ENCODE data around the gene CUL7.
"Not testable (repeated sequence)": the region's sequence is repeated elsewhere in the genome, so short reads cannot be mapped to it uniquely, and the experiment has no call there.

Gene CUL7

DNA sequence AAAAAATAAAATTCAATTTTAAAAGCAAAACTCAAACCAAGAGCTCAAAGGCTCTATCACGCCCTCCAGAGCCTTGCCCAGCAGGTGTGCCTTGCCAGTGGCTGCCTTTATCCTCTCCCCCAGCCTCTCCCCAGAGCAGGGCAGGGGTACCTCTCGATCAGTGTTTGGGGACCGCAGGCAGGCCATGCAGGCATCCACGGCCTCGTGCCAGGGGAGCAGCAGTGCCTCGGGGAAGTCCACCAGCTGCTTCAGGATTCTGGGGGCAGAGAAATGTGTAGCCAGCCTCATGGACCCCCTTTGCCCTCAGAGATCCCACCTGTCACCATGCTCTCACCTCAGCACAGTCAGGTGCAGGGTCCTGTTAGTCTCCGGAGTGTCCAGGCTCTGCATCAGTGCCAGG lies 5.7 kb downstream of the CUL7 start:
- peaks cover 2 to 10% of the 10 kb centered on the region in 2 experiments for H3K4me1 ChIP-seq (ENCODE audit: control insufficient read depth in 1 of 2, insufficient read depth in 1 of 2, low read depth in 1 of 2, low read length in 1 of 2)
- no peak overlapping the region for H3K27ac ChIP-seq
- TF ChIP-seq, protein P1, sequence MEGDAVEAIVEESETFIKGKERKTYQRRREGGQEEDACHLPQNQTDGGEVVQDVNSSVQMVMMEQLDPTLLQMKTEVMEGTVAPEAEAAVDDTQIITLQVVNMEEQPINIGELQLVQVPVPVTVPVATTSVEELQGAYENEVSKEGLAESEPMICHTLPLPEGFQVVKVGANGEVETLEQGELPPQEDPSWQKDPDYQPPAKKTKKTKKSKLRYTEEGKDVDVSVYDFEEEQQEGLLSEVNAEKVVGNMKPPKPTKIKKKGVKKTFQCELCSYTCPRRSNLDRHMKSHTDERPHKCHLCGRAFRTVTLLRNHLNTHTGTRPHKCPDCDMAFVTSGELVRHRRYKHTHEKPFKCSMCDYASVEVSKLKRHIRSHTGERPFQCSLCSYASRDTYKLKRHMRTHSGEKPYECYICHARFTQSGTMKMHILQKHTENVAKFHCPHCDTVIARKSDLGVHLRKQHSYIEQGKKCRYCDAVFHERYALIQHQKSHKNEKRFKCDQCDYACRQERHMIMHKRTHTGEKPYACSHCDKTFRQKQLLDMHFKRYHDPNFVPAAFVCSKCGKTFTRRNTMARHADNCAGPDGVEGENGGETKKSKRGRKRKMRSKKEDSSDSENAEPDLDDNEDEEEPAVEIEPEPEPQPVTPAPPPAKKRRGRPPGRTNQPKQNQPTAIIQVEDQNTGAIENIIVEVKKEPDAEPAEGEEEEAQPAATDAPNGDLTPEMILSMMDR (IDR thresholded peaks at IDR 0.05), result no peak
- no peak overlapping the region for H3K4me3 ChIP-seq (ENCODE audit: low read depth in 1 of 2, low read length in 1 of 2)
- peaks cover 69% of the 10 kb centered on the region for H3K36me3 ChIP-seq
- H3K27me3 ChIP-seq, result no peaks in the 10 kb centered on the region
- H3K9me3 ChIP-seq, result no peaks in the 10 kb centered on the region

DNA sequence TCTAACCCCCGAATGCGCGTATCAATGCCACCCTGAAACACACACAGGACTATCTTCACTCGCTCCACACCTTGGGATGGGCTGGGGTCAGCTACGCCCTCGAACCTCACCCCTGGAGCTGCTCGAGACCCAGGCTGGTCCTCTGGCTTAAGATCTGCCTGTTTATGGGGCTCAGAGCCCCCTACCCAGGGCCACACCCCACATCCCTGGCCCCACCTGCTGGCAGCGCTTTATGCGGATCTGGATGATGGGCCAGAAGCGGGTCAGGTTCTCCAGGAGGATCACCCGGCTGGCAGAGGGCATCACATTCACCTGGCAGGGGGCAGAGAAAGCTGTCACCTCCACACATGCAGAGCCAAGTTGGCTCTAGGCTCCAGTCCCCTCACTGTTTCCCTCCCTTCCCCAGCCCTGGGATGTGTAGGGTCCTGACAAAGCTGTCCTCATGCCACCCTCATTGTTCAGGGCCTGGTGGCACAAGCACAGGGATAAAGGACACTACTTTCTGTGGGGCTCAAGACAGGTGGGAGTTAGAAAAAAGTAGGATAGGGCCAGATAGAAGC lies 8.2 kb downstream of the CUL7 start:
- TF ChIP-seq, protein P1 (IDR thresholded peaks at IDR 0.05), result no peak
- H3K4me3 ChIP-seq (ENCODE audit: low read depth in 1 of 2, low read length in 1 of 2), result no peak overlapping the region
- H3K27me3 ChIP-seq, result no peaks in the 10 kb centered on the region
- peaks cover 0 to 4% of the 10 kb centered on the region in 2 experiments for H3K4me1 ChIP-seq (ENCODE audit: control insufficient read depth in 1 of 2, insufficient read depth in 1 of 2, low read depth in 1 of 2, low read length in 1 of 2)
- peaks cover 89% of the 10 kb centered on the region for H3K36me3 ChIP-seq
- H3K9me3 ChIP-seq, result no peaks in the 10 kb centered on the region
- no peak overlapping the region for H3K27ac ChIP-seq

DNA sequence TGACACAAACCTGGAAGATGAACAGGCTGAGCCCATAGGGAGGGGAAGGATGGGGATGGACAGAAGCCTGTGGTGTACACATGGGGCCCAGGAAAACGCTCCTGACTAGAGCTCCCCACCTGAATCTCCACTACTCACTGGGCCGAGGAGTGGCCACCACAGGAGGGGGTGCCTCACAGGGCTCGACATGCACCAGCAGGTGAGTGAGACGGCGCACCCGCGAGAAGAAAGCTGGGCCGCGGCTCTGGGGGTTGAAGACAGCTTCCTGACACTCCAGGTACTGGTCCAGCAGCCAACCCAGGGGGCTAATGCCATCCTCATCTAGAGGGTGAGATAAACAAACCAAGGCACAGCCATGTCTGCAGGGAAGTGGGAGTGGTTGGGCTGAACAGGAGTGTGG lies 10.3 kb downstream of the CUL7 start:
- Histone ChIP-seq H3K36me3 (peaks cover 91% of the 10 kb centered on the region), H3K4me3 (ENCODE audit: low read depth in 1 of 2, low read length in 1 of 2) (no peak overlapping the region), H3K4me1 (ENCODE audit: control insufficient read depth in 1 of 2, insufficient read depth in 1 of 2, low read depth in 1 of 2, low read length in 1 of 2) (no peaks in the 10 kb centered on the region), H3K9me3 (no peaks in the 10 kb centered on the region), H3K27me3 (no peaks in the 10 kb centered on the region), H3K27ac (no peak overlapping the region)
- TF ChIP-seq, protein P1 (IDR thresholded peaks at IDR 0.05), result no peak

DNA sequence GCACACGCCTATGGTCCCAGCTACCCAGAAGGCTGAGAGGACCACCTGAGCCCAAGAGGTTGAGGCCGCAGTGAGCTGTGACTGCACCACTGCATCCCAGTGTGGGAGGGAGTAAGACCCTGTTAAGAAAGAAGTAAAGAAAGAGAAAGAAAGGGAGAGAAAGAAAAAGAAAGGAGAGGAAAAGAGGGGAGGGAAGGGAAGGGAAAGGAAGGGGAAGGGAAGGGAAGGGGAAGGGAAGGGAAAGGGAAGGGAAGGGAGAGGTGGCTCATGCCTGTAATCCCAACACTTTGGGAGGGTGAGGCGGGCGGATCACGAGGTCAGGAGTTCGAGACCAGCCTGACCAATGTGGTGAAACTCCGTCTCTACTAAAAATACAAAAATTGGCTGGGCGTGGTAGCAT lies 12.2 kb downstream of the CUL7 start:
- H3K4me1 ChIP-seq (ENCODE audit: control insufficient read depth in 1 of 2, insufficient read depth in 1 of 2, low read depth in 1 of 2, low read length in 1 of 2); H3K9me3 ChIP-seq; H3K27ac ChIP-seq; H3K27me3 ChIP-seq; H3K4me3 ChIP-seq (ENCODE audit: low read depth in 1 of 2, low read length in 1 of 2): not testable (repeated sequence)
- peaks cover 93% of the 10 kb centered on the region for H3K36me3 ChIP-seq

DNA sequence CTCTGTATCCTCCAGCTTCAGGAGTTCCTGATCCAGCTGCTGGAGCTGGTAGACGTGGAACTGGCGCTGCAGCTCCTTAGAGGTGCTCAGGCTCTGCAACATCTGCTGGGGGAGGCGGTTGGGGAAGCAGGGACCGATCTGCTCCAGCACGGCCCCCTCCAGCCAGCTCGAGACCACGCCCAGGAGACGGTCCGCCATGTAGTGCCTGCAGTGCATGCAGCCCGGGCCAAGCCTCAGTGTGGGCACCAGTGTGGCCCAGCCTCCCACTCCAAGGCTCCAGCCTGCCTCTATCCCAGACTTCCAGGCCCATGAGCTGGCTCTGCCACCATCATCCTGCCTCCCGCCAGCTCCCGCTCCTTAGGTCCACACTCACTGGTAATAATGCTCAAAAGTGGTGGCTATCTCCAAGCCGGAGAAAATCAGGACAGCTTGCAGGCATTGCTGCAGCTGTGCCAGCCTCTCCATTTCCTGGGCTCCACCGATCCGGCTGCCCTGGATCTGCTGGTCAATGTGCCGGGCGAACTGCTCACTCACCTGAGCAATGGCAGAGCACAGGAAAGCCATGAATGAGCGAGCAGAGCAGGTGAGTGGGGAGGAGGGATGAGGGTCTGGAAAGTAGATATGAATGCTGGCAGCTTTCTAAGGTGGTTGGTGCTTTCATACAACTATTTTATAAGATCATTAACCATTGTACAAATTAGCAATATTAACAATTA lies 13.0 kb downstream of the CUL7 start:
- no peaks in the 10 kb centered on the region for H3K9me3 ChIP-seq
- peaks cover 91% of the 10 kb centered on the region for H3K36me3 ChIP-seq
- no peaks in the 10 kb centered on the region for H3K4me1 ChIP-seq (ENCODE audit: control insufficient read depth in 1 of 2, insufficient read depth in 1 of 2, low read depth in 1 of 2, low read length in 1 of 2)
- no peak overlapping the region for H3K4me3 ChIP-seq (ENCODE audit: low read depth in 1 of 2, low read length in 1 of 2)
- H3K27me3 ChIP-seq, result no peaks in the 10 kb centered on the region
- no peak overlapping the region for H3K27ac ChIP-seq
- TF ChIP-seq, protein P1 (IDR thresholded peaks at IDR 0.05), result no peak

DNA sequence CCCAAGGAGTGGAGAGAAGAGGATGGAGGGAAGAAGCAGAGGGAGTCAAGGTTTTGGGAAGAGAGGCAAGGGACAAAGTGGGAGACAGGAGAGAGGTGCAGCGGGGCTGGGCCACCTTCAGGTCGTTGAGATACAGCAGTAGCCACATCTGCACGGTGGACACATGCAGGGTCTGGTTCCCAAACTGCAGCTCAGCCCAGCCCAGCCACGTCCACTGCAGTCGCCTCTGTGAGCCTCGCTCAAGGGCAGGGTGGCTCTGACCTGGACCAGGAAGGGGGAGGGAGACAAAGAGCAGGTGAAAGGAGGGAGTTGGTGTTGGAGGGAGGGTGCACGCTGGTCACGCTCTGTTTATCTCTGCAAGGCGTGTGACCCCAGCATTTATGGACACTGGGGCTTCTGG lies 14.9 kb downstream of the CUL7 start:
- H3K27ac ChIP-seq, result no peak overlapping the region
- H3K4me1 ChIP-seq (ENCODE audit: control insufficient read depth in 1 of 2, insufficient read depth in 1 of 2, low read depth in 1 of 2, low read length in 1 of 2), result no peaks in the 10 kb centered on the region
- no peaks in the 10 kb centered on the region for H3K9me3 ChIP-seq
- H3K4me3 ChIP-seq (ENCODE audit: low read depth in 1 of 2, low read length in 1 of 2), result no peak overlapping the region
- TF ChIP-seq, protein P1 (IDR thresholded peaks at IDR 0.05), result no peak
- peaks cover 92% of the 10 kb centered on the region for H3K36me3 ChIP-seq
- H3K27me3 ChIP-seq, result no peaks in the 10 kb centered on the region

Measured in neutrophil (primary cell).